SKM-1 treated with dmso at 0.1 percent for 144 hours (cell line): ENCODE results near the gene APMAP.

Experiments
- DNase-seq: peaks from one replicate; lab custom pipeline; 2025; ENCODE audit not compliant: unreplicated experiment; lab: John Stamatoyannopoulos, UW

APMAP gene

GRCh38 chr20:25025091-25025861 is 32.7 kb upstream of the APMAP start:
- DNase-seq, result no peak

GRCh38 chr20:25024171-25024570 is 31.6 kb upstream of the APMAP start:
- no peak for DNase-seq

- DNase-seq, result no peak
These were observed 30.8 kb upstream of the APMAP start for GRCh38 chr20:25023356-25023755.

- no peak for DNase-seq
These were observed 30.1 kb upstream of the APMAP start for GRCh38 chr20:25022680-25023079.

- no peak for DNase-seq
These were observed 28.8 kb upstream of the APMAP start for GRCh38 chr20:25021336-25021735.

GRCh38 chr20:25020901-25021301 is 28.4 kb upstream of the APMAP start:
- no peak for DNase-seq

GRCh38 chr20:25020345-25020744 is 27.8 kb upstream of the APMAP start:
- no peak for DNase-seq

GRCh38 chr20:25019381-25020155 is 27.0 kb upstream of the APMAP start:
- DNase-seq, result no peak

GRCh38 chr20:25018841-25019240 is 26.3 kb upstream of the APMAP start:
- no peak for DNase-seq

GRCh38 chr20:25018425-25018824 is 25.9 kb upstream of the APMAP start:
- DNase-seq, result no peak

- DNase-seq, result no peak
These were observed 24.8 kb upstream of the APMAP start for GRCh38 chr20:25017257-25017803.

GRCh38 chr20:25016471-25016870 is 23.9 kb upstream of the APMAP start:
- no peak for DNase-seq

- DNase-seq, result no peak
These were observed 23.4 kb upstream of the APMAP start for GRCh38 chr20:25015986-25016385.

- DNase-seq, result no peak
These were observed 22.3 kb upstream of the APMAP start for GRCh38 chr20:25014816-25015215.

- no peak for DNase-seq
These were observed 21.2 kb upstream of the APMAP start for GRCh38 chr20:25013478-25014380.

GRCh38 chr20:25012616-25013189 is 20.2 kb upstream of the APMAP start:
- no peak for DNase-seq

- DNase-seq, result no peak
These were observed 19.3 kb upstream of the APMAP start for GRCh38 chr20:25011831-25012241.

GRCh38 chr20:25011261-25011660 is 18.7 kb upstream of the APMAP start:
- DNase-seq, result no peak

- DNase-seq, result no peak
These were observed 16.9 kb upstream of the APMAP start for GRCh38 chr20:25009218-25010145.
